GM23338 (cell line): ENCODE measurements around the gene SEL1L2. TPM values are rescaled to one million over a fixed set of nuclear protein-coding genes. Genes with fewer than 3 reads are reported as not detected.

ENCODE experiments used
- ATAC-seq: fragments of 200-7000 bp; cut with Tn5 transposase; 3 replicates; pipeline ENCODE4 v1.9.1; 2020
- DNase-seq: peaks from one replicate; pipeline ENCODE4 v3.0.0-alpha.2; 2015; ENCODE audit warnings: low spot score
- H2AFZ ChIP-seq: fragments of 200-600 bp; sonication (generic); 2 replicates; pipeline ENCODE4 v1.8.0; 2016; ENCODE audit warnings: antibody characterized with exemption, mild to moderate bottlenecking, moderate library complexity
- H3F3A ChIP-seq: fragments of 200-600 bp; sonication (generic); replicated peaks from 2 replicates; pipeline ENCODE4 v1.8.0; 2017; ENCODE audit warnings: antibody characterized with exemption, mixed run types, low read depth
- H3K27ac ChIP-seq: fragments of 200-600 bp; sonication (generic); 2 replicates; pipeline ENCODE4 v1.6.1; 2016; ENCODE audit warnings: low read depth
- H3K27me3 ChIP-seq: fragments of 200-600 bp; sonication (generic); 2 replicates; pipeline ENCODE4 v1.8.0; 2016; ENCODE audit warnings: mild to moderate bottlenecking, mixed run types, moderate library complexity; ENCODE audit not compliant: insufficient read depth
- H3K36me3 ChIP-seq: fragments of 200-600 bp; sonication (generic); 2 replicates; pipeline ENCODE4 v1.8.0; 2016; ENCODE audit warnings: mild to moderate bottlenecking; ENCODE audit not compliant: insufficient read depth
- H3K4me1 ChIP-seq: fragments of 200-600 bp; sonication (generic); 2 replicates; pipeline ENCODE4 v1.8.0; 2016; ENCODE audit warnings: mild to moderate bottlenecking, moderate library complexity; ENCODE audit not compliant: insufficient read depth
- H3K4me2 ChIP-seq: fragments of 200-600 bp; sonication (generic); 2 replicates; pipeline ENCODE4 v1.7.1; 2017; ENCODE audit warnings: mixed run types
- H3K4me3 ChIP-seq: fragments of 200-600 bp; sonication (generic); 2 replicates; pipeline ENCODE4 v1.6.1; 2016; ENCODE audit warnings: mixed run types
- H3K79me2 ChIP-seq: fragments of 200-600 bp; sonication (generic); replicated peaks from 2 replicates; pipeline ENCODE4 v1.8.0; 2017; ENCODE audit warnings: mild to moderate bottlenecking; ENCODE audit not compliant: insufficient read depth
- H3K9me2 ChIP-seq: fragments of 200-600 bp; sonication (generic); 2 replicates; pipeline ENCODE4 v1.8.0; 2017; ENCODE audit not compliant: insufficient read depth
- H4K20me1 ChIP-seq: fragments of 200-600 bp; sonication (generic); replicated peaks from 2 replicates; pipeline ENCODE4 v1.8.0; 2017; ENCODE audit warnings: mild to moderate bottlenecking; ENCODE audit not compliant: insufficient read depth
- H3K27ac Mint-ChIP-seq: 2 replicates; pipeline ENCODE4 v1.8.0; 2020; ENCODE audit warnings: inconsistent platforms, mild to moderate bottlenecking, moderate library complexity, mixed read lengths
- H3K27me3 Mint-ChIP-seq: 3 replicates; pipeline ENCODE4 v1.8.0; 2022; ENCODE audit warnings: low read depth, mild to moderate bottlenecking, moderate library complexity, mixed read lengths, inconsistent platforms; ENCODE audit not compliant: insufficient read depth, poor library complexity
- H3K36me3 Mint-ChIP-seq: 3 replicates; pipeline ENCODE4 v1.8.0; 2021; ENCODE audit warnings: low read depth, mild to moderate bottlenecking, inconsistent platforms, moderate library complexity, mixed read lengths
- H3K4me1 Mint-ChIP-seq: 3 replicates; pipeline ENCODE4 v1.8.0; 2020; ENCODE audit warnings: mild to moderate bottlenecking, inconsistent platforms, mixed read lengths
- H3K4me3 Mint-ChIP-seq: 3 replicates; pipeline ENCODE4 v1.8.0; 2021; ENCODE audit warnings: moderate library complexity, mild to moderate bottlenecking, inconsistent platforms, mixed read lengths
- H3K9me3 Mint-ChIP-seq: 3 replicates; pipeline ENCODE4 v1.8.0; 2020; ENCODE audit warnings: moderate library complexity, mild to moderate bottlenecking, inconsistent platforms, mixed read lengths
- CREB1 ChIP-seq: fragments of 250-450 bp; sonication (Bioruptor Pico); IDR thresholded peaks from 2 replicates; pipeline ENCODE4 v1.5.0; 2020; ENCODE audit warnings: low read depth, mild to moderate bottlenecking, moderate library complexity
- ETS1 ChIP-seq: IDR thresholded peaks from 2 replicates; pipeline ENCODE4 v1.6.1; 2016; ENCODE audit warnings: antibody characterized with exemption
- EZH2 ChIP-seq: fragments of 200-600 bp; sonication (generic); IDR thresholded peaks from one replicate; pipeline ENCODE4 v1.8.0; 2017; ENCODE audit warnings: antibody characterized with exemption, mild to moderate bottlenecking, low read depth; ENCODE audit not compliant: unreplicated experiment
- EZH2phosphoT487 ChIP-seq: fragments of 200-600 bp; sonication (generic); IDR thresholded peaks from one replicate; pipeline ENCODE4 v1.8.1; 2018; ENCODE audit warnings: antibody characterized with exemption; ENCODE audit not compliant: unreplicated experiment
- JUNB ChIP-seq: IDR thresholded peaks from one replicate; pipeline ENCODE4 v1.6.1; 2016; ENCODE audit warnings: antibody characterized with exemption; ENCODE audit not compliant: unreplicated experiment
- NANOG ChIP-seq: IDR thresholded peaks from 2 replicates; pipeline ENCODE4 v1.6.1; 2016; ENCODE audit warnings: antibody characterized with exemption, borderline replicate concordance
- POLR2AphosphoS5 ChIP-seq: IDR thresholded peaks from 2 replicates; pipeline ENCODE4 v1.6.1; 2016; ENCODE audit warnings: antibody characterized with exemption, low read depth
- REST ChIP-seq: IDR thresholded peaks from one replicate; pipeline ENCODE4 v1.6.1; 2018; ENCODE audit warnings: antibody characterized with exemption; ENCODE audit not compliant: unreplicated experiment
- STAT1 ChIP-seq: IDR thresholded peaks from one replicate; pipeline ENCODE4 v1.6.1; 2016; ENCODE audit warnings: antibody characterized with exemption; ENCODE audit not compliant: unreplicated experiment
- ZNF114 ChIP-seq: fragments of 250-450 bp; sonication (Bioruptor Pico); IDR thresholded peaks from 2 replicates; pipeline ENCODE4 v1.5.0; 2020; ENCODE audit warnings: mild to moderate bottlenecking, moderate library complexity
- ZNF331 ChIP-seq: fragments of 250-450 bp; sonication (Bioruptor Pico); IDR thresholded peaks from 2 replicates; pipeline ENCODE4 v1.5.0; 2020; ENCODE audit warnings: low read depth, mild to moderate bottlenecking, moderate library complexity
- polyA plus RNA-seq: library from polyadenylated mRNA; unstranded; fragments of >200 nt; fragmentation: Nextera tagmentation; extraction: Ambion mirVana; gene quantifications from 2 replicates; pipeline ENCODE4 v1.2.1, GENCODE V29; 2016
- total RNA-seq: library from RNA; depleted of rRNA; stranded (reverse); fragments of >200 nt; shearing (Covaris generic); gene quantifications from 2 replicates; pipeline ENCODE4 v1.2.3, GENCODE V29; 2014
- TF ChIP-seq, protein P1 (sequence below): fragments of 250-450 bp; sonication (Bioruptor Pico); IDR thresholded peaks from 2 replicates; pipeline ENCODE4 v1.5.0; 2020; ENCODE audit warnings: mild to moderate bottlenecking, moderate library complexity
- TF ChIP-seq, protein P2 (sequence below), 2 experiments: fragments of 200-600 bp in 1 of 2; sonication (generic) in 1 of 2; conservative IDR thresholded peaks; 2 replicates each; pipeline versions ENCODE4 v1.5.1 to v1.6.1; 2016 to 2017; ENCODE audit warnings: antibody characterized with exemption in 2 of 2, low read depth in 2 of 2, mild to moderate bottlenecking in 2 of 2, moderate library complexity in 1 of 2

Gene SEL1L2
- total and polyA plus RNA-seq, 2 experiments from 2014 or later: not detected

DNA sequence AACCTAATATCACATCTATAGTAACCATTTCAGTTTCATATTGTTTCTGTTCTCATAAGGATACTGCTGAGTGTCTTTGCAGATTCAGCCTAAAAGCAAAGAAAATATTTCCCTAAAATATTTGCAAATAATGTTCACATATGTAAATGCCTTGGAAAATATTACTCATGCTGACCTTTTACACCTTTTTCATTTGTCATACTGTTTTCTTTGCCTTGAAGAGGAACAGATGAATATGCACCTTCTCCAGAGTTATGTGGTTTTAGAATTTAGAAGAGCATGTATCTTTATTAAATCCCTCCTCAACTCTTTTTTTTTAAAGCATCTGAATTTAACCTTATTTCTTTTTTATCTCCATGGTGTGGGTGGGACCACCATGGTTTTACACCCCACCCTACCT, 173.1 kb downstream of the SEL1L2 start:
- Mint-ChIP-seq H3K27me3 (no peaks in the 10 kb centered on the region), H3K4me3 (no peak overlapping the region), H3K4me1 (no peaks in the 10 kb centered on the region), H3K9me3 (no peaks in the 10 kb centered on the region), H3K36me3 (peaks cover 38% of the 10 kb centered on the region; the same call in 2 of the 3 replicates), H3K27ac (no peak overlapping the region)
- no peaks in the 10 kb centered on the region for H3K4me1 ChIP-seq
- H3K27me3 ChIP-seq: no peaks in the 10 kb centered on the region
- H3F3A ChIP-seq: no peaks in the 10 kb centered on the region
- no peak for DNase-seq
- no peaks in the 10 kb centered on the region for H3K9me2 ChIP-seq
- peaks cover 33% of the 10 kb centered on the region; the same call in 1 of the 2 replicates for H3K36me3 ChIP-seq
- H3K4me2 ChIP-seq: no peak overlapping the region
- H3K79me2 ChIP-seq: no peaks in the 10 kb centered on the region
- peaks cover 5% of the 10 kb centered on the region for H4K20me1 ChIP-seq
- no peak for ATAC-seq
- TF ChIP-seq EZH2phosphoT487: no peak
- TF ChIP-seq CREB1 (CRISPR knock-in tag): no peak
- TF ChIP-seq, protein P1, sequence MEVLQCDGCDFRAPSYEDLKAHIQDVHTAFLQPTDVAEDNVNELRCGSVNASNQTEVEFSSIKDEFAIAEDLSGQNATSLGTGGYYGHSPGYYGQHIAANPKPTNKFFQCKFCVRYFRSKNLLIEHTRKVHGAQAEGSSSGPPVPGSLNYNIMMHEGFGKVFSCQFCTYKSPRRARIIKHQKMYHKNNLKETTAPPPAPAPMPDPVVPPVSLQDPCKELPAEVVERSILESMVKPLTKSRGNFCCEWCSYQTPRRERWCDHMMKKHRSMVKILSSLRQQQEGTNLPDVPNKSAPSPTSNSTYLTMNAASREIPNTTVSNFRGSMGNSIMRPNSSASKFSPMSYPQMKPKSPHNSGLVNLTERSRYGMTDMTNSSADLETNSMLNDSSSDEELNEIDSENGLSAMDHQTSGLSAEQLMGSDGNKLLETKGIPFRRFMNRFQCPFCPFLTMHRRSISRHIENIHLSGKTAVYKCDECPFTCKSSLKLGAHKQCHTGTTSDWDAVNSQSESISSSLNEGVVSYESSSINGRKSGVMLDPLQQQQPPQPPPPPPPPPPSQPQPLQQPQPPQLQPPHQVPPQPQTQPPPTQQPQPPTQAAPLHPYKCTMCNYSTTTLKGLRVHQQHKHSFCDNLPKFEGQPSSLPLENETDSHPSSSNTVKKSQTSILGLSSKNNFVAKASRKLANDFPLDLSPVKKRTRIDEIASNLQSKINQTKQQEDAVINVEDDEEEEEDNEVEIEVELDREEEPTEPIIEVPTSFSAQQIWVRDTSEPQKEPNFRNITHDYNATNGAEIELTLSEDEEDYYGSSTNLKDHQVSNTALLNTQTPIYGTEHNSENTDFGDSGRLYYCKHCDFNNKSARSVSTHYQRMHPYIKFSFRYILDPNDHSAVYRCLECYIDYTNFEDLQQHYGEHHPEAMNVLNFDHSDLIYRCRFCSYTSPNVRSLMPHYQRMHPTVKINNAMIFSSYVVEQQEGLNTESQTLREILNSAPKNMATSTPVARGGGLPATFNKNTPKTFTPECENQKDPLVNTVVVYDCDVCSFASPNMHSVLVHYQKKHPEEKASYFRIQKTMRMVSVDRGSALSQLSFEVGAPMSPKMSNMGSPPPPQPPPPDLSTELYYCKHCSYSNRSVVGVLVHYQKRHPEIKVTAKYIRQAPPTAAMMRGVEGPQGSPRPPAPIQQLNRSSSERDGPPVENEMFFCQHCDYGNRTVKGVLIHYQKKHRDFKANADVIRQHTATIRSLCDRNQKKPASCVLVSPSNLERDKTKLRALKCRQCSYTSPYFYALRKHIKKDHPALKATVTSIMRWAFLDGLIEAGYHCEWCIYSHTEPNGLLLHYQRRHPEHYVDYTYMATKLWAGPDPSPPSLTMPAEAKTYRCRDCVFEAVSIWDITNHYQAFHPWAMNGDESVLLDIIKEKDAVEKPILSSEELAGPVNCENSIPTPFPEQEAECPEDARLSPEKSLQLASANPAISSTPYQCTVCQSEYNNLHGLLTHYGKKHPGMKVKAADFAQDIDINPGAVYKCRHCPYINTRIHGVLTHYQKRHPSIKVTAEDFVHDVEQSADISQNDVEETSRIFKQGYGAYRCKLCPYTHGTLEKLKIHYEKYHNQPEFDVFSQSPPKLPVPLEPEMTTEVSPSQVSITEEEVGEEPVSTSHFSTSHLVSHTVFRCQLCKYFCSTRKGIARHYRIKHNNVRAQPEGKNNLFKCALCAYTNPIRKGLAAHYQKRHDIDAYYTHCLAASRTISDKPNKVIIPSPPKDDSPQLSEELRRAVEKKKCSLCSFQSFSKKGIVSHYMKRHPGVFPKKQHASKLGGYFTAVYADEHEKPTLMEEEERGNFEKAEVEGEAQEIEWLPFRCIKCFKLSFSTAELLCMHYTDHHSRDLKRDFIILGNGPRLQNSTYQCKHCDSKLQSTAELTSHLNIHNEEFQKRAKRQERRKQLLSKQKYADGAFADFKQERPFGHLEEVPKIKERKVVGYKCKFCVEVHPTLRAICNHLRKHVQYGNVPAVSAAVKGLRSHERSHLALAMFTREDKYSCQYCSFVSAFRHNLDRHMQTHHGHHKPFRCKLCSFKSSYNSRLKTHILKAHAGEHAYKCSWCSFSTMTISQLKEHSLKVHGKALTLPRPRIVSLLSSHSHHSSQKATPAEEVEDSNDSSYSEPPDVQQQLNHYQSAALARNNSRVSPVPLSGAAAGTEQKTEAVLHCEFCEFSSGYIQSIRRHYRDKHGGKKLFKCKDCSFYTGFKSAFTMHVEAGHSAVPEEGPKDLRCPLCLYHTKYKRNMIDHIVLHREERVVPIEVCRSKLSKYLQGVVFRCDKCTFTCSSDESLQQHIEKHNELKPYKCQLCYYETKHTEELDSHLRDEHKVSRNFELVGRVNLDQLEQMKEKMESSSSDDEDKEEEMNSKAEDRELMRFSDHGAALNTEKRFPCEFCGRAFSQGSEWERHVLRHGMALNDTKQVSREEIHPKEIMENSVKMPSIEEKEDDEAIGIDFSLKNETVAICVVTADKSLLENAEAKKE (CRISPR knock-in tag): no peak
- no peak for TF ChIP-seq EZH2
- TF ChIP-seq STAT1: no peak
- TF ChIP-seq NANOG: no peak
- no peak for TF ChIP-seq ZNF114
- no peak for TF ChIP-seq ETS1
- TF ChIP-seq, protein P2, sequence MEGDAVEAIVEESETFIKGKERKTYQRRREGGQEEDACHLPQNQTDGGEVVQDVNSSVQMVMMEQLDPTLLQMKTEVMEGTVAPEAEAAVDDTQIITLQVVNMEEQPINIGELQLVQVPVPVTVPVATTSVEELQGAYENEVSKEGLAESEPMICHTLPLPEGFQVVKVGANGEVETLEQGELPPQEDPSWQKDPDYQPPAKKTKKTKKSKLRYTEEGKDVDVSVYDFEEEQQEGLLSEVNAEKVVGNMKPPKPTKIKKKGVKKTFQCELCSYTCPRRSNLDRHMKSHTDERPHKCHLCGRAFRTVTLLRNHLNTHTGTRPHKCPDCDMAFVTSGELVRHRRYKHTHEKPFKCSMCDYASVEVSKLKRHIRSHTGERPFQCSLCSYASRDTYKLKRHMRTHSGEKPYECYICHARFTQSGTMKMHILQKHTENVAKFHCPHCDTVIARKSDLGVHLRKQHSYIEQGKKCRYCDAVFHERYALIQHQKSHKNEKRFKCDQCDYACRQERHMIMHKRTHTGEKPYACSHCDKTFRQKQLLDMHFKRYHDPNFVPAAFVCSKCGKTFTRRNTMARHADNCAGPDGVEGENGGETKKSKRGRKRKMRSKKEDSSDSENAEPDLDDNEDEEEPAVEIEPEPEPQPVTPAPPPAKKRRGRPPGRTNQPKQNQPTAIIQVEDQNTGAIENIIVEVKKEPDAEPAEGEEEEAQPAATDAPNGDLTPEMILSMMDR (conservative IDR thresholded peaks at IDR 0.05; ENCODE audit: low read depth in 2 of 2): no peak
- TF ChIP-seq JUNB: no peak
- TF ChIP-seq REST: no peak
- TF ChIP-seq POLR2AphosphoS5: no peak
- no peak for TF ChIP-seq ZNF331 (CRISPR knock-in tag)
- H3K4me3 ChIP-seq: no peak overlapping the region
- no peak overlapping the region for H2AFZ ChIP-seq
- no peak overlapping the region for H3K27ac ChIP-seq
